BJ (cell line): ENCODE results near the gene VSTM2L. TPM values are rescaled to one million over a fixed set of nuclear protein-coding genes. Genes with fewer than 3 reads are reported as not detected.

ENCODE experiments used
- CTCF ChIA-PET: fragments of 350-600 bp; formaldehyde crosslinking; extraction: SDS; loops from one replicate; lab custom pipeline; 2021; ENCODE audit warnings: antibody characterized with exemption, inconsistent platforms; lab: Yijun Ruan, JAX
- POLR2A ChIA-PET: fragments of 300-600 bp; sonication (Branson Sonifier 250); formaldehyde crosslinking; extraction: SDS; loops from one replicate; lab custom pipeline; 2021; ENCODE audit warnings: antibody characterized with exemption; lab: Charles Lee
- DNase-seq: peaks from one replicate; pipeline ENCODE4 v3.0.0-alpha.2; 2011; ENCODE audit warnings: low read depth
- H3K27me3 ChIP-seq: 2 replicates; pipeline ENCODE4 v1.6.0; 2011; ENCODE audit warnings: low read length; ENCODE audit not compliant: control insufficient read depth, insufficient read depth
- H3K36me3 ChIP-seq: 2 replicates; pipeline ENCODE4 v1.5.1; 2011; ENCODE audit warnings: low read length; ENCODE audit not compliant: control insufficient read depth, insufficient read depth
- H3K4me3 ChIP-seq: 2 replicates; pipeline ENCODE4 v1.5.1; 2011; ENCODE audit warnings: low read depth, mild to moderate bottlenecking, control low read depth, low read length
- CTCF ChIP-seq: IDR thresholded peaks from 2 replicates; pipeline ENCODE4 v1.5.1; 2011; ENCODE audit warnings: low read depth, mild to moderate bottlenecking, control low read depth, inconsistent platforms, low read length, moderate library complexity; ENCODE audit not compliant: insufficient read depth
- polyA plus RNA-seq: library from polyadenylated mRNA; depleted of rRNA; stranded (reverse); fragments of >200 nt; gene quantifications from 2 replicates; pipeline ENCODE4 v1.2.3, GENCODE V29; 2011

Gene VSTM2L
- polyA plus RNA-seq, 1 experiment: 1.2 TPM

- Histone ChIP-seq H3K27me3 (peaks cover 14% of the 10 kb centered on the region), H3K4me3 (no peak overlapping the region), H3K36me3 (no peaks in the 10 kb centered on the region)
- POLR2A ChIA-PET: no interaction called here
- CTCF ChIA-PET: interaction anchor here (0.7 kb wide), 1 partner anchor 218 kb away, joined by 3 read pairs; no protein-coding TSS in a partner anchor
- TF ChIP-seq CTCF: peak; percentile 22
- DNase-seq: no peak
Observed at GRCh38 chr20:37896932-37897548, 5.9 kb upstream of the VSTM2L start.

- TF ChIP-seq CTCF: no peak
- ChIA-PET POLR2A (no interaction called here), CTCF (interaction anchor here (0.5 kb wide), 1 partner anchor 643 kb away, joined by 3 read pairs; no protein-coding TSS in a partner anchor)
- no peak for DNase-seq
- H3K36me3 ChIP-seq: no peaks in the 10 kb centered on the region
- H3K4me3 ChIP-seq: no peak overlapping the region
- peaks cover 19% of the 10 kb centered on the region for H3K27me3 ChIP-seq
Observed at GRCh38 chr20:37898233-37899104, 4.5 kb upstream of the VSTM2L start.

- ChIA-PET POLR2A (no interaction called here), CTCF (interaction anchor here (0.5 kb wide), 1 partner anchor 644 kb away, joined by 3 read pairs; no protein-coding TSS in a partner anchor)
- H3K36me3 ChIP-seq: no peaks in the 10 kb centered on the region
- peaks cover 27% of the 10 kb centered on the region for H3K27me3 ChIP-seq
- no peak for DNase-seq
- TF ChIP-seq CTCF: no peak
- H3K4me3 ChIP-seq: no peak overlapping the region
Observed at GRCh38 chr20:37899105-37900045, 3.6 kb upstream of the VSTM2L start.

- ChIA-PET POLR2A (no interaction called here), CTCF (interaction anchor here (1.5 kb wide), 2 partner anchors 91 to 138 kb away, joined by 3 read pairs; no protein-coding TSS in a partner anchor)
- H3K27me3 ChIP-seq: peaks cover 32% of the 10 kb centered on the region
- H3K4me3 ChIP-seq: no peak overlapping the region
- no peak for TF ChIP-seq CTCF
- H3K36me3 ChIP-seq: no peaks in the 10 kb centered on the region
- no peak for DNase-seq
Observed at GRCh38 chr20:37901240-37901639, 1.7 kb upstream of the VSTM2L start.
